Dedifferentiated amniotic fluid mesenchymal stem cell (primary cell): ENCODE measurements around the gene AXIN2.
"Not testable (repeated sequence)": the region's sequence is repeated elsewhere in the genome, so short reads cannot be mapped to it uniquely, and the experiment has no call there.

Experiments
- DNase-seq: peaks from one replicate; pipeline ENCODE4 v3.0.0-alpha.2; 2016; ENCODE audit errors: extremely low spot score

The AXIN2 gene

GRCh38 chr17:65538675-65539529 is 22.5 kb downstream of the AXIN2 start:
- DNase-seq = no peak

DNA sequence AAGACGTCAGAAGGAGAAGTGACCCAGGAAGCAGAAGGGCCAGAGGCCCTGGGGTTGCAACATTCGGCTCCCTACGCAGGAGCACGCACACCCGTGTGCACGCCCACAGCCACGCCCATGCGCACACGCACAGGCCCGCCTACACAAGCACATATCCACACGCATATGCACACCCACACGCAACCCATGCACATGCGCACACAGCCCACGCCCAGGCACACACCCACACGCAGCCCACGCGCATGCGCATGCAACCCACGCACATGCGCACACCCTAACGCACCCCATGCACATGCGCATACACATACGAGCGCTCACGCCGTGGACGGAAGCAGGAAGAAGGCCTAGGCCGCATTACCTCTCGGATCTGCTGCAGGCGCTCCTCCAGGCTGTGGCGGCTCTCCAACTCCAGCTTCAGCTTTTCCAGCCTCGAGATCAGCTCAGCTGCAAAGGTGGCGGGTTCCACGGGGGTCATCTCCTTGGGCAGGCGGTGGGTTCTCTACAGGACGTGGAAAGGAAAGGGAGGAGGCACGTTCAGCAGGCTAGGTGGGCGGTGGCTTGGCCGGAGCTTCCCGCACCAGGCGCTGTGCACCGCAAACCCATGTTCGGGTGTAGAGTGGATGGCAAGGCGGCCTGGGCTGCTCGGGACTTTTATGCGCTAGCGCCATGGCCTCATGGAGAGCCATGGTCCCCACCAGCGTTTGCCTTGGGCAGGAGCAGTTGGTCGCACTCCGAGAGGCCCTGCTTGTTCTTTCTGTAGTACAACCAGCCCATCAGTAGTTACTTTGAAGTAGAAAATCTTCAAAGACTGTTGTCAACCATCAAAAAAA is 23.4 kb downstream of the AXIN2 start:
- DNase-seq = no peak

DNA sequence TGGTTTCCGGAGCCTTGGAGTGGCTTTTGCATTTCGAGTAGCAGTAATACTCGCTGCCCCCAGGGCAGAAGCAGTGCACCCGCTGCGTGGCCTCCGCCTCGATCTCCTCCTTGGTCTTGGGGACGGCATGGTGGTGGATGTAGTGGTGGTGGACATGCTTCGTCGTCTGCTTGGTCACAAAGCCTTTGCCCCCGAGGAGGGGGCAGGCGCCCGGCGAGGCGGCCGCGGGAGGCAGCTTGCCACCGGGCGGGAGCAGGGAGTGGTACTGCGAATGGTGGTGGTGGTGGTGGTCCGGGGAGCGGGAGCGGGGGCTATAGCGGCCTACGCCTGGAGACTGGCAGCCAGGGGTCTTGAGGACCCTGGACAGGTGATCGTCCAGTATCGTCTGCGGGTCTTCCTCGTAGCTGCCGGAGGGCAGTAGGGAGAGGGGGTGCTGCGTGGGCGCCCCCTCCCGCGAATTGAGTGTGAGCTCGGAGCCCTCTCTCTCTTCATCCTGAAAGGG is 24.1 kb downstream of the AXIN2 start:
- no peak for DNase-seq

GRCh38 chr17:65536573-65537342 is 24.7 kb downstream of the AXIN2 start:
- DNase-seq = no peak

DNA sequence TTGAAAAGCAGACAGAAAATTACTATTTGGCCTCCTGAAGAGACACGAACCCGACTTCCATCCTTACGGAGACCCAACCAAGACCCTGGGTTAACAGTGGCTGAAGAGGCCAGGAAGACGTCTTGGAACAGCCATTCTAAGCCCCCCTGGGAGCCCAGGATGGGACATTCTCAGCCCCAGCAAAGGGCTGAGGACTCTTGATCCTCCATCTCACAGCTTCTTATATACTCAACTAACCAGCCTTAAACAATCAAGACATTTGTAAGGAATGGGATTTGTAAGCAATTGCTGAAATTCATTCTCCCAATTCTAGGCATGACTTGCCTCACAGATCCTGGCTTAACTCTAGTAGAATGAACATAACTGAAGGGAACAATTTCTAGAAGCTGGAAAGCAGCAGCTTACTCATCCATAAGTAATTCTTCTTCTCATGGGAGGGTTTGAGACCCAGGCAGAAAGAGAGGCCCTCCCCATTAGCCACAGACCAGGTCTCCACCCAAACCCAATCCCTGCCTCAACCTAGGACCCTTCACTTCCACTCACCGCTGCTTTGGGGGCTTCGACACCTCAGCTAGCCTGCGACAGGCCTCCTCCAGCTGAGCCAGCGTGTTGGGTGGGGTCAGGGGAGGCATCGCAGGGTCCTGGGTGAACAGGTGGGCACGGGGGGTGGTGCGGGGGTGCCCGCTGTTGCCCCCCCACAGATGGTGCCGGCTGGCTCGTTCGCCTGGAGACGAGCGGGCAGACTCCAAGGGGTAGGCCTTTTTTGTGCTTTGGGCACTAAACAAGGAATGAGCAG is 25.5 kb downstream of the AXIN2 start:
- no peak for DNase-seq

GRCh38 chr17:65533852-65534457 is 27.5 kb downstream of the AXIN2 start:
- DNase-seq = no peak

DNA sequence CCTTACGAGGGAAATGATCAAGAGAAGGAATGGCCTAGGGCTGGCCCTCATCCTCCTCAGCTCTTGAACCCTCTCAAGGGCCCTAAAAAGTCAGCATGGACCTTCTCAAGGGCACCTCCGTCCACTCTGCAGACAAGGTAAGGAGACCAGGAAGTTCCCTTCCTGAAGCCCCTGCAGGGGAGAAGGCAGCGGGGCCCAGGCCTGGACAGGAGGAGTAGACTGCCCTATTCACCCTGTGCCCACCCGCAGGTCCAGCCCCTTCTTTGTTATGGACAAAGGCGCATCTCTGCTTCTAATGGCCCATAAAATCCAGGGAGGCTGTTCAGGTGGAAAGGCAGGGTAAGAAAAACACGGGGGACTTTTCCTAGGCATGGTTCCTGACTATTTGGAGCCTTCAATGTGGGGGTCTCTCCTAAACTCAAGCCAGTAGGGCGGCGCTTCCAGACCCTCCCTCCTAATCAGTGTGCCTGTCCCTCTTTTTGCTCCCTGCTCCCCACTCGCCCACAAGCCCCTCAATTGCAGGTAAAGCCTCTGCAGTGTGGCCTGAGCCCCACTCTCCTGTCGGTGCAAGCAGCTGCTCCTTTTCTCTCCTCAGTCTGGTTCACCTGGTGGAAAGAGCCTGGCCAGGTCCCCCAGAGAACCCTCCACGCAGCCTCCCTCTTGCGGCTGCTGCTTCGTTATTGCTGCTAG is 28.2 kb downstream of the AXIN2 start:
- DNase-seq = no peak

- no peak for DNase-seq
These were observed 29.2 kb downstream of the AXIN2 start for GRCh38 chr17:65532101-65532890.

DNA sequence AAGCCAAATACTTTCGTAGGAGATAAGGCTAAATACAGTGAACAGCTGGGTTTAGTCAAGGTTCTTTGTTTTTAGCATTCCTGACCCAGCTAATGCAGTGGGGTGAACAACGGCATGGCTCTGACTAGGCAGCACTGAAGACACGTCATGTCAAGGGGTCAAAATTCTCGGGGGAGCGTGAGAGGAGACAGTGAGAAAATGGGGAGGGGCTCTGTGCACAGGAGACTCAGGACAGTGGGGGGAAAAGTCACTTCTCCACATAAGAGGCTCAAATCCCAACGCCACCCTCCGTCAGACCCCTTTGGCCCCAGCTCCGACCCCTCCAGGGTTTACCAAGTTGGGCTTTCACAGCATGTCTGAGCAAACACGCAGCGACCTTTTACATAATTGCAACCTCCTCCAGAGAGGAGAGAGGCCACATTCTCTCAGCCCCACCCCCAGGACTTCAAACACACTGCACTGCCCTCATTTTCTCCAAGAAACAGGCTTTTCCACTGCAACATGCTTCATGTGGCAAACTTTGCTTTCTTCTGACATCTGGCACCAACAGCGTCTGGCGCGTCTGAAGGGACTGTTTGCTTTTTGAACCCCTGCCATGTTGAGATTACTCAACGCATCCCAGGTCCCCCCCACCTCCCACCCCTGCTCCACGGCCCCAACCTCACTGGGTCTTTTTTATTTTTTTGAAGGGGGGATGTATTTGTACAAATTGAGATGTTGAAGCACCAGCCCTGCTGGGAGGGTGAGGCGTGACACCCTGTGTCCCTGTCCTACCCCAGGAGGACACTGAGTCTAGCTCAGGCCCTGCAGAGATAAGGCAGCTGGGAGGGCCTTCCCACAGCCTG is 30.0 kb downstream of the AXIN2 start:
- DNase-seq = peak; percentile 53

DNA sequence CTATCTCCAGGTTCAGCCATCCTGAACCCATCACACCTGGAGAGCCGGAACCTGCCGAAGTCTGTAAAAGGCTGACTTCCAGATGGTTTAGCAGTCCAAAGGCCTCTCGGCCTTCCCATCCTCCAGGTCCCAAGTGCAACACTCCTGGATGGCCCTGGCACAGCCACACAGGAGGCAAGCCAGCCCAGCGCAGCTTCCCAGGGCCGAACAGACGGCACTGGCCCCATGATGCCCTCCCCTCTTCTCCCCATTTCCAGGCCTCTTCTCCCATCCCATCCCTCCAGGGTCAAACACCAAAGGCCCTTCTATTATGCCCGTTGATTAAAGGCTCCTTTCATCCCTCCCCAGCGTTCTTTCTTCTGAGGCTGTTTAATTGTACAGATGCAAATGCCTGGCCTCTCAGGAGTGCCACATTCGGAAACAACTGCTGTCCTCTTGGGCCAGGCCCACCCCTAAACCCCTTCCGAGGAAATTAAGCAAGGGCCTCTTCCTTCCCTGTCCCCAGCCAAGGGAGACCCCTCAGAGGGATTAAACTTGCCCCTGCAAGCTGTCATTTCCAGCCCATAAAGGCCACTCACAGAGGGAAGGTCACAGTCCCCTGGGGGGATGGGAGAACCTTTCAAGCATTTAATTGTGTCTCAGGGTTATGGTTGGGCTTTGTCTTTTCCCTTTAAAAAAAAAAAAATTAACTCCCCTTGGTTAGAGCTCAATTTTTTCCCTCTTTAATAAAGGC is 30.8 kb downstream of the AXIN2 start:
- no peak for DNase-seq

- no peak for DNase-seq
These were observed 31.5 kb downstream of the AXIN2 start for GRCh38 chr17:65529761-65530522.

GRCh38 chr17:65529040-65529633 is 32.3 kb downstream of the AXIN2 start:
- no peak for DNase-seq

DNA sequence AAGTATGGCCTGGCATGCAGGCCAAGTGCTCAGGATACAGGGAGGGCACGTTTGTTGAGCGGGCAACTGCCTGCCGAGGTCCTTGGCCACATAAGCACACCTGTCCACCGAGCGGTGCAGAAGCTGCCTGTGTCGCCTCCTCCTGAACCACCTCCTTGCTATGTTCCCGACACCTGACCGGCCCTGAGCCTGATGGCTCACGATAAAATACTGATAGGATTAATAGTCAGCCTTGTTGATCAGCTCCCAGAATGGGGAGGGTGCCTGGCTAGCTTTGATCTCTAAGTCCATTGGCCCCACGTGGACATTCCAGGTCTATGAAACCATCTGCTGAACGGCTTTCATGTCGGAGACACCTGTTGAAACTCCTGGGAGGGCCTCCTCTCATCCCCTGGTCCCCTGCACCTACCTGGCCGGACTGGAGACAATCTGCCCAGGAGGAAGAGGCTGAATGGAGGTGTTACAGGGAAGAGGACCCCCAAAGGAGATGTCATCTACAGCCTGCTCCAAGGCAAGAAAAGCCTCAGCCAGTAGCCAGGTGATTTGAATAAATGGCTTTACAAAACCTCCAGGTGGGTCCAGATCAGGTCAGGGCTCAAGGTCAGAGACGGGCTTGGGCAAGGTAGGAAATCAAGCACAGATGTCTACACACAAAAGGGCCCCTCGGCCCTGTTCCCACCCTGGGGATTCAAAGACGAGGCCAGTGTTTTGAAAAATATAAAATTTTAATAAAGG is 33.4 kb downstream of the AXIN2 start:
- DNase-seq = no peak

- DNase-seq = no peak
These were observed 34.1 kb downstream of the AXIN2 start for GRCh38 chr17:65527381-65527780.

DNA sequence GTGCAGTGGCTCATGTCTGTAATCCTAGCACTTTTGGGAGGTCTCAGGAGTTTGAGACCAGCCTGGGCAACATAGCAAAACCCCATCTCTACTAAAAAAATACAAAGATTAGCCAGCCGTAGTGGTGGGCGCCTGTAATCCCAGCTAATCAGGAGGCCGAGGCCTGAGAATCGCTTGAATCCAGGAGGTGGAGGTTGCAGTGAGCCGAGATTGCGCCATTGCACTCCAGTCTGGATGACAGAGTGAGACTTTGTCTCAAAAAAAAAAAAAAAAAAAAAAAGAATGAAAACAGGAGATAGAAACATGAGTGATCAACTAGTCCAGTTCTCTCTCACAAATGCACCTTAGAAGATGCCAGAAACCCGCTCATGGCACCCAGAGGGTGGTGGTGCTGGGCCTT is 34.6 kb downstream of the AXIN2 start:
- DNase-seq = not testable (repeated sequence)
